Measurements from ENCODE around the gene FALEC.

FALEC gene

GRCh38 chr1:150548324-150548631, 32.7 kb downstream of the FALEC start:
- no peak for DNase-seq

DNA sequence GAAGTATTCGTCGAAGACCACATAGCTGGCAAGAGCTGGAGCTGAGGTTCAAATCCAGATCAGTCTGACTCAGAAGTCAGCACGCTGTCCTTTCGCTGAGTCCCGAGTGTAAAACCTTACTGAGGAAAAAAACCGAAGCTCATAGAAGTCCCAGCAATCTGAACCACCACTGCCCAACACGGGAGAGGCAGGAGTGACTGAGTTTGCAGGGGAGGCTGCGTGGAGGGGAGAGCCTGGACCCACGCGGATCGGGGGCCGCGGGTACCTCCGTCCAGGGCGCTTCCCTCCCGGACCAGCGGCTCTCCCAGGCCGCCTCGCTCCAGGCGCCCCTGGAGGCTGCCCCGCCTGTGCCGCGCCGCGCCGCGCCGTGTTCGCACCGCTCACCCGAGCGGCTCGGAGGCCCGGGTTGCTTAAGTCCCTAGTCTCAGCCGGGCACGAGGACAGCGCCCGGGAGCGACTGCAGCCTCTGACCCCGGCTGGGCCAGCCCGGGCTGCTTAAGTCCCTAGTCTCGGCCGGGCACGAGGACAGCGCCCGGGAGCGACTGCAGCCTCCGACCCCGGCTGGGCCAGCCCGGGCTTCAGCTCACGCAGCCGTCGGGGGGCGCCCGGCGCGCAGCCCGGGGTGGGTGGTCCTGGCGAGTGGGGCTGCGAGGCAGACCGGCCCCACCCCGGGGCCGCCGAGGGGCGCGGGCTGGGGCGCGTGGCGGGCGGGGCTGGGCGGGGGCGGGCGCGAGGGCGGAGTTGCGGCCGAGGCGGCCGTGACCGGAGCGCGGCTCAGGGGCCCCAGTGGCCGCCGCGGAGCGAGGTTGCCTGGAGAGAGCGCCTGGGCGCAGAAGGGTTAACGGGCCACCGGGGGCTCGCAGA, 33.3 kb downstream of the FALEC start, which contains the start of gene ADAMTSL4:
TSS of gene ADAMTSL4 (plus strand) at position 777 of the 864 bp plus-strand sequence. CDS start 2,881 bp downstream, outside the sequence.
- peak; percentile 59 to 95 for DNase-seq

DNA sequence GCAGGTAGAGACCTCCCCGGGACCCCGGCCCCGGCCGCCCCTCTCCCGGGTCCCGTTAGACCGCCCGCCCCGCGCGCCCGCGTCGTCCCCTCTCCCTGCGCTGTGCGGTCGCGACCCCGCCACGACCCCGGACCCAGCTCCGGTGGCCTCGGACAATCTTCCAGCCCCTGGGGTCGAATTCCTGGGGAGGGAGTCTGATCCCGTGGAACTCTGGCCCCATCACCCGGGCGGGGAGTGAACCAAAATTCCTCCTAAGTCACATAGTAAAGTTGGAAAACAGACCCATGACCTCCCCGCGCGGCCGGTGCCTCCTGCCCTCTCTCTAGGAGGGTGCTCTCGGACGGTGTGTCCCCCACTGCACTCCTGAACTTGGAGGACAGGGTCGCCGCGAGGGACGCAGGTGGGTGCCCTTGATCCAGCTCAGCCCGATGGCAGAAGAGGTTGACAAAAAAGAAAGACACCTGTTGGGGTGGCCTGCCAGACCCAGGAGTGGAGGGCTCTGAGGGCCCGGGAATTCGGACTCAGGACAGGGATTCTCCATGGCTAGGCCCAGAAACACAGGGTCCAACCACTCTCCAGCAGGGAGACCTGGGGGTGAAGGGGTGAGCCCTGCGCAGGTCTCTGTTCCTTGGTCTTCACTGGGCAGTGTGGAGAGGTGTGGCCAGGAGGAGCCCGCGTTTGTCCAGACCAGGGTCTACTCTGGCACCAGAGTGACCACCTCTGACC, 34.1 kb downstream of the FALEC start:
- DNase-seq = no peak

DNA sequence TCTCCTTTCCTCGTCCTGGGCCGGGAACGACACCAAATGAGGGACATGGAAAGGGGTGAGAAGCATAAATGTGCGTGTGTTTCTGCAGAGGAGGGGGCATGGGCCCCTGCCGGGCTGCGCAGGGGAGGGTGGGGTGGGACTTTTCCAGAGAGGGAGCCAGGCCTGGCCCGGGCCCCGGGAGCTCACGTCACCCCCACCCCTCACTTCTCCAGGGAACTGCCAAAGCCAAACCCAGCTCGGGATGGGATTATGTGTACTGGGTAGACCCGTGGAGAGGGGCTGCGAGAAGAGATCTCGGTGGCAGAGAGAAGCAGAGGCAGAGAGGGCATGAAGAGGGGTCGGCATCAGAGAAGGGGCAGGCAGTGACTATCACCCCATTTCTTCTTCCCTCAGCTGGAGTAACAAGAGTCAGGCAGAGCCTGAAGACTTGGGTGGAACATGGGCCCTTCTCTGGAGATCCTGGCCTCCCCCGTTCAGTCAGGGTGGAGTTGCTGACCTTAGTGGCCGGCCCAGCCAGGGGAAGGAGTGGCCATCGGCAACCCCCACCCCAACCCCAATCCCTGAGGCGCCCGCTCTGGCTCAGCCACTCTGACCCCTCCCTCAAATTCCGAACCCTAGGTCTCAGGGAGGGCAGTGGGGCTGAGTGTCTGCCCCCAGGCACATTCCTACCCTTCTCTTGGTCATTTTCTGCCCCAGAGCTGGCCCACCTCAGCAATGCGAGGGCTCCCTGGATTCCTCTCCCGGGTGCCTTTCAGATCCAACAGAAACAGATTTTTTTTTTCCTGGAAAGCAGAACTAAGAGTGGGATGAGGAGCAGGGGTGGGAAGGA, 34.9 kb downstream of the FALEC start:
- DNase-seq = peak in 1 of 2 experiments; percentile 56

DNA sequence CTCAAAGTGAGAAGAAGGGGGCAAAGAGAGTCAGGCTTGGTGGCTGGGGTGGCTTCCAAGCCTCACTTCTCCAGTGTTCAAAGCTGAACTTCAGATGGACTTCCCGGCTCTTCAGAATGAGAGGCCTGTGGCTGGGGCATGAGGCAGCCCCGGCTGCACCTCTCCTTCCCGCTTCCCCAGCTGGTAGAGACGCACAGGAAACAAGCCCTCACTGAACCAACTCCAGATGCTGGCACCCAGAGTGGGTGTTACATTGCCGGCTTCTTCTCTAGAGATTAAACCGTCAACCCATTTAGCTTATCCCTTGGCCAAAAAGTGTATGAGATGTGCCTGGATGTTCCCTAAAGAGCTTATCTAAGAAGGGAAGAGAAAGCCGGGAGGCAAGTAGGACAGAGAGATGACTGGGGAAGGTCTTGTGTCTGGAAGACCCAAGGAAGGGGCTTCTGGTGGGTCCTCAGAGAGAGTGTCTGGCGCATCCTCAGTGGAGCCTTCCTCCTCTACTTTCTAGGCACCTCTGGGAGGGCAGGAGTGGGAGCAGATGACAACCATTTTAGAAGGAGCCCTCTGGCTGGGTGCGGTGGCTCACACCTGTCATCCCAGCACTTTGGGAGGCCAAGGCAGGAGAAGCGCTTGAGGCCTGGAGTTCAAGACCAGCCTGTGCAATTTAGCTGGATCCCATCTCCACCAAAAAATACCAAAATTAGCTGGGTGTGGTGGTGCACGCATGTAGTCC, 35.7 kb downstream of the FALEC start:
- DNase-seq = peak in 1 of 2 experiments; percentile 56

GRCh38 chr1:150551784-150552127, 36.2 kb downstream of the FALEC start:
- DNase-seq = no peak

DNA sequence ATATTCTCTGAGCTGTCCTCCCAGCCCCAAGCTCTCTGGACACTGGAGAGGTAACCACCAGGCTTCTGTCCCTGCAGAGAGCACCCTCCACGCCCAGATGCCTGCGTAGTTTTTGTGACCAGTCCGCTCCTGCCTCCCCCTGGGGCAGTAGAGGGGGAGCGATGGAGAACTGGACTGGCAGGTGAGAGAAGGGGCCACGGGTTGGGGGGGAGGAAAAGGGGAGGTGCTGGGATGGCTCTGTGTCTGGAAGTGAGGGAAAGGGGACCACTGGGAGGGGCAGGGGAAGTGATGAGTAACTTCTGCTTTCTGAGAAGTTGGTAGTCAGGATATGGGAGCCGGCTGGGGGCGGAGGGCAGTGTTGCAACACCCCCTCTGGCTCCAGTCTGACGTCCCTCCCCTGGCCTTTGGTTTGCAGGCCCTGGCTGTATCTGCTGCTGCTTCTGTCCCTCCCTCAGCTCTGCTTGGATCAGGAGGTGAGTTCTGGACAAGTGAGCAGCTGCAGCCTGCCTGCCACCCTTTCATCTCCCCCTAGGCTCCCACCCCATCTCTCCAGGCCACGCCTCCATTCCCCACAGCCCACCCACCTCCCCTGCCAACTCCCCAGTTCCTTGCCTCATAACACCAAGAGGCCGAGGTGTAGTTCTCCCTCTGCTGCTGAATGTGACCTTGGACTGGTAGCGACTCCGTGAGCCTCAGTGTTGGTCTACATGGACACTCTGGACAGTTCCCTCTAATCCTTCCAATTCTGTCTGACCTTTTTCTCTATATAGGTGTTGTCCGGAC, 36.8 kb downstream of the FALEC start:
- peak in 1 of 2 experiments; percentile 33 for DNase-seq

DNA sequence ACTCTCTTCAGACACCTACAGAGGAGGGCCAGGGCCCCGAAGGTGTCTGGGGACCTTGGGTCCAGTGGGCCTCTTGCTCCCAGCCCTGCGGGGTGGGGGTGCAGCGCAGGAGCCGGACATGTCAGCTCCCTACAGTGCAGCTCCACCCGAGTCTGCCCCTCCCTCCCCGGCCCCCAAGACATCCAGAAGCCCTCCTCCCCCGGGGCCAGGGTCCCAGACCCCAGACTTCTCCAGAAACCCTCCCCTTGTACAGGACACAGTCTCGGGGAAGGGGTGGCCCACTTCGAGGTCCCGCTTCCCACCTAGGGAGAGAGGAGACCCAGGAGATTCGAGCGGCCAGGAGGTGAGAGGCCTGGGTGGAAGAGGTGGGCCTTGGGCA, 37.3 kb downstream of the FALEC start:
- no peak for DNase-seq

DNA sequence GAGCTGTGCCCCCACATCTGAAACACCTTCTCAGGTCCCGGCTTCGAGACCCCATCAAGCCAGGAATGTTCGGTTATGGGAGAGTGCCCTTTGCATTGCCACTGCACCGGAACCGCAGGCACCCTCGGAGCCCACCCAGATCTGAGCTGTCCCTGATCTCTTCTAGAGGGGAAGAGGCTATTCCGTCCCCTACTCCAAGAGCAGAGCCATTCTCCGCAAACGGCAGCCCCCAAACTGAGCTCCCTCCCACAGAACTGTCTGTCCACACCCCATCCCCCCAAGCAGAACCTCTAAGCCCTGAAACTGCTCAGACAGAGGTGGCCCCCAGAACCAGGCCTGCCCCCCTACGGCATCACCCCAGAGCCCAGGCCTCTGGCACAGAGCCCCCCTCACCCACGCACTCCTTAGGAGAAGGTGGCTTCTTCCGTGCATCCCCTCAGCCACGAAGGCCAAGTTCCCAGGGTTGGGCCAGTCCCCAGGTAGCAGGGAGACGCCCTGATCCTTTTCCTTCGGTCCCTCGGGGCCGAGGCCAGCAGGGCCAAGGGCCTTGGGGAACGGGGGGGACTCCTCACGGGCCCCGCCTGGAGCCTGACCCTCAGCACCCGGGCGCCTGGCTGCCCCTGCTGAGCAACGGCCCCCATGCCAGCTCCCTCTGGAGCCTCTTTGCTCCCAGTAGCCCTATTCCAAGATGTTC, 38.0 kb downstream of the FALEC start:
- no peak for DNase-seq

- DNase-seq = no peak
Observed at GRCh38 chr1:150554086-150554452, 38.5 kb downstream of the FALEC start.

DNA sequence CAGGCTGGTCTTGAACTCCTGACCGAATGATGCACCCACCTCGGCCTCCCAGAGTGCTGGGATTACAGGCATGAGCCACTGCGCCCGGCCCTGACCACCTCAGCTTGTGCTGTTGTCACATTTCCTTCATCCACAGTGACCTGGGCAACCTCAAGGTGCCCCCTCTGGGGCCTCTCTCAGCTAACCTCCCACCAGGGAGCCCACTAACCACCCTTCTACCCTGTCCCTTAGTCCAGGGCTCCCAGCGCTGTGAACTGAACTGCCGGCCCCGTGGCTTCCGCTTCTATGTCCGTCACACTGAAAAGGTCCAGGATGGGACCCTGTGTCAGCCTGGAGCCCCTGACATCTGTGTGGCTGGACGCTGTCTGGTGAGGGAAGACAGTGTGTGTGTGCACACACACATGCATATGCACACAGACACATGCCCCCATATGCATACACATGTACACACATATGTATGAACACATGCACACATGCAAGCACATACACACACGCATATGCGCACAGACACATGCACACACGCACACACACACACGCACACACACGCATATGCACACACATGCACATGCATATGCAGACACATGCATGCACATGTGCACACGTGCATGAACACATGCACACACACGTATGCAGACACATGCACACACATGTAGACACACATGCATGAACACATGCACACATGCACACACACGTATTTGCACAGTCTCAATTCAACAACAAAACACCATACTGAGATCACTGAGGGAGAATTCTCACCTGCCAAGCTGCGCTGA, 39.8 kb downstream of the FALEC start:
- no peak for DNase-seq

- no peak for DNase-seq
Observed at GRCh38 chr1:150555971-150556865, 40.7 kb downstream of the FALEC start.

GRCh38 chr1:150557065-150557600, 41.6 kb downstream of the FALEC start:
- no peak for DNase-seq

DNA sequence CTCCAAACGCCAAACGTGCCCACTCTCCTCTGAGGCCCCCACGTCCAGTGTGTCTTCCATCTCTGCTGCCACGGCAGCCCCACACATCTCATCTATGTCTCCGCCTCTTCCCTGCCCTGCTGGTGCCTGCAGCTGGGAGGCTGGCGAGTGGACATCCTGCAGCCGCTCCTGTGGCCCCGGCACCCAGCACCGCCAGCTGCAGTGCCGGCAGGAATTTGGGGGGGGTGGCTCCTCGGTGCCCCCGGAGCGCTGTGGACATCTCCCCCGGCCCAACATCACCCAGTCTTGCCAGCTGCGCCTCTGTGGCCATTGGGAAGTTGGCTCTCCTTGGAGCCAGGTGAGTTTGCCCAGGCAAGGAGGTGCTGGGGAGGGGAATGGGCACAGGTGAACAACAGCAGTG, 42.3 kb downstream of the FALEC start:
- DNase-seq = no peak

DNA sequence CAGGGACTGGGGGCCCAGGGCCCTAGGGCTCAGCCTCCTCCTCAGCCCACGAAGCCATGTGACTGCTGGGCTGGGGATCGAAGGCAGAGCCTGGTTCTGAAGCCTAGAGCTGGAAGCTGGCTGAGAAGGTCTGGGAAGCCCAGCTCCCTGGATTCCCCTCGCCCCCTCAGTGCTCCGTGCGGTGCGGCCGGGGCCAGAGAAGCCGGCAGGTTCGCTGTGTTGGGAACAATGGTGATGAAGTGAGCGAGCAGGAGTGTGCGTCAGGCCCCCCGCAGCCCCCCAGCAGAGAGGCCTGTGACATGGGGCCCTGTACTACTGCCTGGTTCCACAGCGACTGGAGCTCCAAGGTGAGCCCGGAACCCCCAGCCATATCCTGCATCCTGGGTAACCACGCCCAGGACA, 42.8 kb downstream of the FALEC start:
- DNase-seq = no peak

- no peak for DNase-seq
Observed at GRCh38 chr1:150558761-150559655, 43.5 kb downstream of the FALEC start.

DNA sequence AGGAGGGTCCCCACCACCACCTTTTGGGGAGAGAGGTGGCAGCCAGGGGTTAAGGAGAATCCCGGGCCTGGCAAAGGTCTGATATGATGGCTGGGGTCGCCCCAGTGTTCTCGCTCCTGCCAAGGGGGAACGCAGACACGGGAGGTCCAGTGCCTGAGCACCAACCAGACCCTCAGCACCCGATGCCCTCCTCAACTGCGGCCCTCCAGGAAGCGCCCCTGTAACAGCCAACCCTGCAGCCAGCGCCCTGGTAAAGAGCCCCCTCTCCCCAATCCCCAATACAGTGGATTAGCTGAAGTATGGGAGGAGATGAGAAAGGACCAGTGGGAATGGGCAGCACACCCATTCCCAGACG, 44.1 kb downstream of the FALEC start:
- DNase-seq = no peak

- DNase-seq = peak; percentile 78 to 96
Observed at GRCh38 chr1:150560011-150560438, 44.5 kb downstream of the FALEC start.

Data from NCI-H526 (cell line).